Cardiac septum (tissue), 1 donor: Measurements from ENCODE around the gene ELAVL1. TPM values are rescaled to one million over a fixed set of nuclear protein-coding genes. Genes with fewer than 3 reads are reported as not detected.

Experiments
- total RNA-seq: library from RNA; stranded (reverse); fragmentation: NEBNext Ultra II Directional; extraction: Animal tissue kit (Norgen Biotek cat#: 25700); gene quantifications from one replicate; pipeline ENCODE4 v1.2.1, GENCODE V29; 2021
- donor health status: DM: no; HTN: no; CAD: no.

ELAVL1 gene
- total RNA-seq, 1 donor from 2014 or later: 55.2 TPM

Other genes starting within 250 kb of the ELAVL1 start
- gene CLEC4M, start 242.4 kb downstream of the ELAVL1 start, total RNA-seq: not detected
- gene EVI5L, start 175.4 kb downstream of the ELAVL1 start, total RNA-seq: 23.6 TPM
- gene PRR36, start 131.3 kb downstream of the ELAVL1 start, total RNA-seq: 0.13 TPM
- 0.30 TPM for gene LRRC8E, start 117.1 kb downstream of the ELAVL1 start, total RNA-seq
- 28.6 TPM for gene MAP2K7, start 101.8 kb downstream of the ELAVL1 start, total RNA-seq
- gene TGFBR3L, start 90.8 kb downstream of the ELAVL1 start, total RNA-seq: 3.0 TPM
- 12.3 TPM for gene SNAPC2, start 85.3 kb downstream of the ELAVL1 start, total RNA-seq
- 0.24 TPM for gene CTXN1, start 79.5 kb downstream of the ELAVL1 start, total RNA-seq
- 82.6 TPM for gene TIMM44, start 62.0 kb downstream of the ELAVL1 start, total RNA-seq
- not detected for gene CCL25, start 47.1 kb upstream of the ELAVL1 start, total RNA-seq
- gene FBN3, start 144.0 kb upstream of the ELAVL1 start, total RNA-seq: not detected
- 24.1 TPM for gene CERS4, start 203.7 kb upstream of the ELAVL1 start, total RNA-seq